HepG2 (cell line): ENCODE results near the gene AKIP1. TPM values are rescaled to one million over a fixed set of nuclear protein-coding genes. Genes with fewer than 3 reads are reported as not detected.

ENCODE experiments used
- ATAC-seq: fragments of 200-7000 bp; cut with Tn5 transposase; 3 replicates; pipeline ENCODE4 v1.9.1; 2020; ENCODE audit warnings: mild to moderate bottlenecking, moderate library complexity
- BruUV-seq: library from RNA; stranded (reverse); fragments of 400-500 nt; replicated peaks from 2 replicates; lab custom pipeline; 2021; lab: Mats Ljungman, UMichigan
- CTCF ChIA-PET: fragments of 300-600 bp; formaldehyde crosslinking; extraction: SDS; loops from one replicate; lab custom pipeline; 2021; ENCODE audit warnings: low total read pairs, inconsistent platforms, low intra/inter-chr PET ratio; lab: Yijun Ruan, JAX
- POLR2A ChIA-PET: fragments of 350-600 bp; sonication (Branson Sonifier 250); formaldehyde crosslinking; loops from one replicate; lab custom pipeline; 2020; ENCODE audit warnings: antibody characterized with exemption, inconsistent platforms; lab: Yijun Ruan, JAX
- DNase-seq: peaks from one replicate; pipeline ENCODE4 v3.0.0-alpha.2; 2015; ENCODE audit warnings: low spot score
- FAIRE-seq: peaks from 3 replicates; lab custom pipeline; 2011; peaks lifted over from hg19 to GRCh38; lab: Jason Lieb, UNC
- H2AFZ ChIP-seq: one replicate; pipeline ENCODE4 v1.6.1; 2011; ENCODE audit warnings: low read length, inconsistent platforms
- H3K27ac ChIP-seq: fragments of 300-600 bp; 3 replicates; pipeline ENCODE4 v1.8.0; 2011; ENCODE audit warnings: mixed run types, mild to moderate bottlenecking, mixed read lengths, low read length, inconsistent platforms; ENCODE audit not compliant: insufficient read depth; ENCODE audit errors: extremely low read length
- H3K27me3 ChIP-seq, 2 experiments: fragments of 200-600 bp in 1 of 2; 2 replicates in 1 of 2; 3 replicates in 1 of 2; pipeline versions ENCODE4 v1.6.0 to v1.8.0; 2011; ENCODE audit warnings: low read length in 2 of 2, mild to moderate bottlenecking in 2 of 2, moderate library complexity in 2 of 2, inconsistent platforms in 1 of 2; ENCODE audit not compliant: insufficient read depth in 2 of 2, control insufficient read depth in 1 of 2
- H3K36me3 ChIP-seq, 2 experiments: fragments of 200-600 bp in 1 of 2; replicated peaks in 1 of 2; 2 replicates in 1 of 2; 3 replicates in 1 of 2; pipeline versions ENCODE4 v1.5.1 to v1.8.0; 2011; ENCODE audit warnings: low read length in 2 of 2, inconsistent platforms in 1 of 2; ENCODE audit not compliant: insufficient read depth in 2 of 2, control insufficient read depth in 1 of 2
- H3K4me1 ChIP-seq: 2 replicates; pipeline ENCODE4 v1.5.1; 2012; ENCODE audit warnings: low read length, inconsistent platforms; ENCODE audit not compliant: insufficient read depth
- H3K4me2 ChIP-seq: 2 replicates; pipeline ENCODE4 v1.6.0; 2011; ENCODE audit warnings: low read depth, low read length, inconsistent platforms
- H3K4me3 ChIP-seq, 3 experiments: fragments of 200-600 bp in 1 of 3; sonication (generic), shearing (Covaris generic) in 1 of 3; replicated peaks in 1 of 3; 2 replicates each; pipeline ENCODE4 v1.5.1; 2011 to 2016; ENCODE audit warnings: low read length in 3 of 3, inconsistent platforms in 2 of 3, low read depth in 2 of 3, mild to moderate bottlenecking in 2 of 3, control low read depth in 1 of 3, mixed read lengths in 1 of 3; ENCODE audit not compliant: insufficient read depth in 1 of 3
- H3K79me2 ChIP-seq: one replicate; pipeline ENCODE4 v1.6.1; 2011; ENCODE audit warnings: low read length, inconsistent platforms; ENCODE audit not compliant: insufficient read depth
- H3K9ac ChIP-seq: 2 replicates; pipeline ENCODE4 v1.6.0; 2011; ENCODE audit warnings: mild to moderate bottlenecking, low read depth, low read length, inconsistent platforms; ENCODE audit not compliant: insufficient read depth
- H3K9me3 ChIP-seq: 2 replicates; pipeline ENCODE4 v1.5.1; 2012; ENCODE audit warnings: mild to moderate bottlenecking, low read length
- H4K20me1 ChIP-seq: 2 replicates; pipeline ENCODE4 v1.6.0; 2011; ENCODE audit warnings: inconsistent platforms, mild to moderate bottlenecking, low read length, moderate library complexity; ENCODE audit not compliant: insufficient read depth
- EP300 ChIP-seq, 3 experiments: sonication (generic) in 1 of 3; formaldehyde crosslinking in 1 of 3; IDR thresholded peaks; 2 replicates each; pipeline versions ENCODE4 v1.5.1 to v1.6.1; 2011 to 2020; ENCODE audit warnings: low read depth in 2 of 3, low read length in 2 of 3, borderline replicate concordance in 1 of 3, improper control_type of control experiment in 1 of 3, mild to moderate bottlenecking in 1 of 3, missing genetic modification reagents in 1 of 3, moderate library complexity in 1 of 3
- HOXA5 ChIP-seq: sonication (generic); formaldehyde crosslinking; IDR thresholded peaks from 2 replicates; pipeline ENCODE4 v1.4.0; 2020; ENCODE audit warnings: missing genetic modification reagents
- HOXA7 ChIP-seq: sonication (generic); formaldehyde crosslinking; IDR thresholded peaks from 2 replicates; pipeline ENCODE4 v1.8.1; 2022; ENCODE audit warnings: mild to moderate bottlenecking, missing genetic modification reagents, moderate library complexity
- MIER3 ChIP-seq: IDR thresholded peaks from 2 replicates; pipeline ENCODE4 v1.6.1; 2016; ENCODE audit warnings: missing compliant biosample characterization, borderline replicate concordance
- MLLT10 ChIP-seq: sonication (generic); formaldehyde crosslinking; IDR thresholded peaks from 2 replicates; pipeline ENCODE4 v1.4.0; 2020; ENCODE audit warnings: missing genetic modification reagents
- NFYC ChIP-seq: IDR thresholded peaks from 2 replicates; pipeline ENCODE4 v1.6.1; 2016; ENCODE audit warnings: missing genetic modification reagents, missing compliant biosample characterization
- RARA ChIP-seq: IDR thresholded peaks from 2 replicates; pipeline ENCODE4 v1.6.1; 2016; ENCODE audit warnings: missing genetic modification reagents, missing compliant biosample characterization
- ZNF292 ChIP-seq: sonication (generic); formaldehyde crosslinking; IDR thresholded peaks from 2 replicates; pipeline ENCODE4 v1.8.1; 2022; ENCODE audit warnings: mild to moderate bottlenecking, low read depth, missing genetic modification reagents, borderline replicate concordance
- ZNF382 ChIP-seq: sonication (generic); formaldehyde crosslinking; IDR thresholded peaks from 2 replicates; pipeline ENCODE4 v1.5.0; 2020; ENCODE audit warnings: missing genetic modification reagents, mild to moderate bottlenecking, borderline replicate concordance
- ZNF644 ChIP-seq: IDR thresholded peaks from 2 replicates; pipeline ENCODE4 v1.6.1; 2016; ENCODE audit warnings: low read depth
- ZNF841 ChIP-seq: sonication (generic); formaldehyde crosslinking; IDR thresholded peaks from 2 replicates; pipeline ENCODE4 v1.8.1; 2023; ENCODE audit warnings: missing genetic modification reagents, borderline replicate concordance
- WGBS: methylation state at CpG from one replicate; pipeline ENCODE4 v1.1.6; 2017; ENCODE audit warnings: low lambda C conversion rate; 5-methylcytosine and 5-hydroxymethylcytosine counted together
- in situ Hi-C: cut with HindIII; loops from 2 replicates; pipeline ENCODE4 v1.10.0; 2017; ENCODE audit warnings: low pct_unique_long_range_greater_than_20kb; ENCODE audit not compliant: extremely low pct_ligation_motif_present
- intact Hi-C: fragments of 100-400 bp; cut with micrococcal nuclease; formaldehyde crosslinking; loops from one replicate; pipeline ENCODE4 v1.10.0; 2022; ENCODE audit not compliant: unreplicated experiment
- polyA plus RNA-seq, 8 experiments: library from polyadenylated mRNA; depleted of rRNA in 3 of 8; stranded (reverse) in 7 of 8; unstranded in 1 of 8; fragments of >200 nt; fragmentation: Illumina TruSeq in 4 of 8; extraction: Trizol in 4 of 8; gene quantifications; 2 replicates each; pipeline versions ENCODE4 v1.2.1 to v1.2.3, GENCODE V29; 2011 to 2016; ENCODE audit warnings: low read depth in 4 of 8, missing spikeins in 1 of 8, mixed read lengths in 1 of 8; ENCODE audit not compliant: insufficient read depth in 1 of 8
- total RNA-seq, 5 experiments: library from RNA; depleted of rRNA; stranded (reverse); fragments of >200 nt; fragmentation: Illumina TruSeq; extraction: Trizol; gene quantifications; 2 replicates each; pipeline ENCODE4 v1.2.3, GENCODE V29; 2016; ENCODE audit warnings: low read depth in 1 of 5
- TF ChIP-seq, protein P1 (sequence below): sonication (generic); formaldehyde crosslinking; IDR thresholded peaks from 2 replicates; pipeline ENCODE4 v1.5.1; 2020; ENCODE audit warnings: mild to moderate bottlenecking, missing genetic modification reagents, moderate library complexity

Gene AKIP1
- total and polyA plus RNA-seq, 2 of the 13 experiments (the other 11 are each of a cell fraction or from before 2014, with no cell fraction given): 10.0 to 20.3 TPM

- TF ChIP-seq ZNF644 (CRISPR knock-in tag) (no peak), HOXA7 (no peak), ZNF292 (CRISPR knock-in tag) (no peak), MIER3 (no peak), ZNF841 (CRISPR knock-in tag) (no peak), EP300 (IDR thresholded peaks at IDR 0.05; ENCODE audit: low read depth in 2 of 2, low read length in 2 of 2) (no peak), EP300 (CRISPR knock-in tag; IDR thresholded peaks at IDR 0.05; ENCODE audit: borderline replicate concordance) (no peak), NFYC (CRISPR knock-in tag) (no peak), RARA (CRISPR knock-in tag) (no peak), HOXA5 (CRISPR knock-in tag) (no peak), MLLT10 (CRISPR knock-in tag) (no peak), ZNF382 (CRISPR knock-in tag) (no peak)
- TF ChIP-seq, protein P1, sequence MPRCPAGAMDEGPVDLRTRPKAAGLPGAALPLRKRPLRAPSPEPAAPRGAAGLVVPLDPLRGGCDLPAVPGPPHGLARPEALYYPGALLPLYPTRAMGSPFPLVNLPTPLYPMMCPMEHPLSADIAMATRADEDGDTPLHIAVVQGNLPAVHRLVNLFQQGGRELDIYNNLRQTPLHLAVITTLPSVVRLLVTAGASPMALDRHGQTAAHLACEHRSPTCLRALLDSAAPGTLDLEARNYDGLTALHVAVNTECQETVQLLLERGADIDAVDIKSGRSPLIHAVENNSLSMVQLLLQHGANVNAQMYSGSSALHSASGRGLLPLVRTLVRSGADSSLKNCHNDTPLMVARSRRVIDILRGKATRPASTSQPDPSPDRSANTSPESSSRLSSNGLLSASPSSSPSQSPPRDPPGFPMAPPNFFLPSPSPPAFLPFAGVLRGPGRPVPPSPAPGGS (CRISPR knock-in tag): no peak
- DNase-seq: no peak
- no peak overlapping the region for H2AFZ ChIP-seq
- H3K9me3 ChIP-seq: no peaks in the 10 kb centered on the region
- peaks cover 1 to 2% of the 10 kb centered on the region in 2 experiments; a peak in 2 of 5 replicates for H3K36me3 ChIP-seq
- no peak overlapping the region for H3K4me3 ChIP-seq
- no peak overlapping the region for H3K27ac ChIP-seq
- in situ Hi-C loops (no loop called here), intact Hi-C loops (no loop called here)
- H4K20me1 ChIP-seq: no peaks in the 10 kb centered on the region
- ATAC-seq: no peak
- BruUV-seq: no TSS peak
- FAIRE-seq: no peak
- H3K27me3 ChIP-seq: no peaks in the 10 kb centered on the region
- ChIA-PET POLR2A (interaction anchor here (0.9 to 1.5 kb wide), 2 partner anchors 9 to 15 kb away, joined by 3 to 6 read pairs; partner anchors contain the start of gene AKIP1), CTCF (no interaction called here)
- H3K79me2 ChIP-seq: no peaks in the 10 kb centered on the region
- 89% methylated on average over 5 of the region's 5 CpGs for WGBS
- peaks cover 7% of the 10 kb centered on the region; the same call in 1 of the 2 replicates for H3K4me1 ChIP-seq
- no peak overlapping the region for H3K9ac ChIP-seq
- no peak overlapping the region for H3K4me2 ChIP-seq
Observed at GRCh38 chr11:8926236-8926635, 15.2 kb downstream of the AKIP1 start.
